Superior temporal gyrus (tissue), 1 donor: ENCODE measurements around the gene NR3C2.

ENCODE experiments used
- DNase-seq: peaks from one replicate; pipeline ENCODE4 v3.0.0-alpha.2; 2016; ENCODE audit errors: extremely low spot score

NR3C2 gene

GRCh38 chr4:148056879-148057278, 385.3 kb downstream of the NR3C2 start:
- DNase-seq, result no peak

GRCh38 chr4:148055844-148056243, 386.4 kb downstream of the NR3C2 start:
- DNase-seq, result no peak

GRCh38 chr4:148054275-148054674, 387.9 kb downstream of the NR3C2 start:
- DNase-seq, result no peak

- DNase-seq, result no peak
These were observed 388.8 kb downstream of the NR3C2 start for GRCh38 chr4:148053298-148054003.

- DNase-seq, result no peak
These were observed 389.8 kb downstream of the NR3C2 start for GRCh38 chr4:148052448-148052847.

- DNase-seq, result no peak
These were observed 390.8 kb downstream of the NR3C2 start for GRCh38 chr4:148051403-148051802.

GRCh38 chr4:148048598-148048997, 393.6 kb downstream of the NR3C2 start:
- DNase-seq, result no peak

- no peak for DNase-seq
These were observed 397.3 kb downstream of the NR3C2 start for GRCh38 chr4:148044912-148045352.

GRCh38 chr4:148044089-148044911, 397.9 kb downstream of the NR3C2 start:
- DNase-seq, result no peak

GRCh38 chr4:148041606-148042329, 400.4 kb downstream of the NR3C2 start:
- no peak for DNase-seq

- DNase-seq, result no peak
These were observed 407.4 kb downstream of the NR3C2 start for GRCh38 chr4:148034813-148035212.

GRCh38 chr4:148030193-148030873, 411.9 kb downstream of the NR3C2 start:
- DNase-seq, result no peak

GRCh38 chr4:148029781-148030180, 412.4 kb downstream of the NR3C2 start:
- no peak for DNase-seq
